Measurements from ENCODE around the gene HTR3E.
A peak's percentile ranks its signal among the peaks of the same experiment; 100 is the strongest.
"Not testable (repeated sequence)": the region's sequence is repeated elsewhere in the genome, so short reads cannot be mapped to it uniquely, and the experiment has no call there.

The HTR3E gene

GRCh38 chr3:184110316-184110725, 13.5 kb downstream of the HTR3E start:
- DNase-seq (ENCODE audit: low read depth, low spot score) = no peak

DNA sequence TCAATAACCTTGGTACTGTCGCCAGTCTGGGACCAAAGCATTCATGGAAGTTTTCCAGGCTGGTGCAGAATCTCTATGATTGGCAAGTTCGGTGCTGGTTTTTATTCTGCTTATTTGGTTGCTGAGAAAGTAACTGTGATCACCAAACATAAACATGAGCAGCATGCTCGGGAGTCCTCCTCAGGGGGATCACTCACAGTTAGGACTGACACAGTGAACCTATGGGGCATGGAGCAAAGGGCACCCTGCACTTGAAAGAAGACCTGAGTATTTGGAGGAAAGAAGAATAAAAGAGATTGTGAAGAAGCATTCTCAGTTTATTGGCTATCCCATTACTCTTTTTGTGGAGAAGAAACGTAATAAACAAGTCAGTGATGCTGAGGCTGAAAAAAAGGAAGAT, 19.2 kb downstream of the HTR3E start:
- no peak for DNase-seq (ENCODE audit: low read depth, low spot score)

DNA sequence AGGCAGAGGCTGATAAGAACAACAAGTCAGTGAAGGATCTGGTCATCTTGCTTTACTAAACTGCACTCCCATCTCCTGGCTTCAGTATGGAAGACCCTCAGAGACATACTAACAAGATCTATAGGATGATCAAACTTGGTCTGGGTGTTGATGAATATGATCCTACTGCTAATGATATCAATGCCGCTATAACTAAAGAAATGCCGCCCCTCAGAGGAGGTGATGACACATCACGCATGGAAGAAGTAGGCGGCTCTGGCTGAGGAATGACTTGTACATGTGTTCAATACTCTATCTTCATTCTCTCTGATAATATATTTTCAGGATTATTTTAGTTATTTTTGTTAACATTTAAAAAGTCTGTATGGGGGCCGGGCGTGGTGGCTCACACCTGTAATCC, 20.8 kb downstream of the HTR3E start:
- no peak for DNase-seq (ENCODE audit: low read depth, low spot score)

DNA sequence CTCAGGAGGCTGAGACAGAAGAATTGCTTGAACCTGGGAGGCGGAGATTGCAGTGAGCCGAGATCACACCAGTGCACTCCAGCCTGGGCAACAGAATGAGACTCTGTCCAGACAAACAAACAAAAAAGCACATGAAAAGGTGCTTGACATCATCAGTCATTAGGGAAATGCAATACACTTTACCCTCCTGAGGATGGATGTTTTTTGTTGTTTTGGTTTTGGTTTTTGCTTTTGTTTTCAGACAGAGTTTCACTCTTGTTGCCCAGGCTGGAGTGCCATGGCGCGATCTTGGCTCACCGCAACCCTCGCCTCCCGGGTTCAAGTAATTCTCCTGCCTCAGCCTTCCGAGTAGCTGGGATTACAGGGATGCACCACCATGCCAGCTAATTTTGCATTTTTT, 24.2 kb downstream of the HTR3E start:
- not testable (repeated sequence) for DNase-seq (ENCODE audit: low read depth, low spot score)

DNA sequence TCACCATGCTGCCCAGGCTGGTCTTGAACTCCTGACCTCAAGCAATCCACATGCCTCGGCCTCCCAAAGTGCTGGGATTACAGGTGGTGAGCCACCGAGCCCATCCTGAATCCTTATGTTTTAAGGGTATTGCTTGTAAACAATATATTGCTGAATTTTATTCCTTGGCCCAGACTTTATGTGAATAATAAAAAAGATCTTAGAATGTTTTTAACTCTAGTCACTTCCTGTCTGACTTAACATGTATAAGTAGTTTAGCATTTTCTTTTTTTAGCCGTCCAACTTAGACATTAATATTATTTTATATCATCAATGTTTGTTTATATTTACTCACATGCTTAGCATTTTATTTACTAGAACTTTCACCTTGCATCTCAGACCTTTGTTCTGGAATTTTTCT, 29.1 kb downstream of the HTR3E start:
- no peak for DNase-seq (ENCODE audit: low read depth, low spot score)

GRCh38 chr3:184129012-184129411, 32.1 kb downstream of the HTR3E start:
- no peak for DNase-seq (ENCODE audit: low read depth, low spot score)

DNA sequence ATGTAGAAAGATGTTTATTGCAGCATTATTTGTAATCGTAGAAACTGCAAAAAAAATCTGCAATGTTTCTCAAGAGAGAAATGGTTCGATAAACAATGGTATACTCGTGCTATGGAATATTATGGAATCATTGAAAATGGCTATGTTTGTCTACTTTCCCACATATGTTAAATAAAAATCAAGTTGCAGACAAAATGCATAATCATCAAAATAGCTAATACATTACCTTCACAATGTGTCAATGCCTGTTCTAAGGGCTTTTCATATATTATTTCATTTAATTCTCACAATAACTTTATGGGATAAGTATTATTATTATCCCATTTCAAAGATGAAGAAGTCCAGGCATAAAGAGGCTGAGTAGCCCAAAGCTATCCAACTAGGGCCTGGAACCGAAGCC, 36.1 kb downstream of the HTR3E start:
- DNase-seq (ENCODE audit: low read depth, low spot score) = no peak

- peak; percentile 75 for DNase-seq (ENCODE audit: low read depth, low spot score)
Observed at GRCh38 chr3:184133840-184134745, 37.2 kb downstream of the HTR3E start.

DNA sequence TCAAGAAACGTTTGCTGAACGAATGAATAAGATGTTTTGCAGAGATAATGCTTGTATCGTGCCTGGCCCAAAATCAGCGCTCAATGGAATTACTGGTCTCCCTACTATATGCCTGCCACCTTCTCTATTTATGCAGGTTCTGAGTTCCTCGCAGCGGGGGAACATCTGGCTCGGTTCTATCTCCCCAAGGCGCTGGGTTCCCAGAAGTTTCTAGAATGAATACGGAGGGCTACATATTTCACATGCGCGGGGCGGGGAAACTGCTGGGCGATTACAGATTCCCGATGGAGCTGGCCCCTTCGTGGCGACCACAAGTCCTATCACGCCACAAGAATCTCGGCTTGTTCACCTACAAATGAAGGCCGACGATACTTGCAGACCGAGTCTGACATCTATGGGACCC, 37.9 kb downstream of the HTR3E start:
- no peak for DNase-seq (ENCODE audit: low read depth, low spot score)

- peak; percentile 85 for DNase-seq (ENCODE audit: low read depth, low spot score)
Observed at GRCh38 chr3:184135149-184135910, 38.5 kb downstream of the HTR3E start, which contains the start of gene EIF2B5. EIF2B5 (plus strand) TSS chr3:184135358; CDS start chr3:184135386, 28 bp downstream.

DNA sequence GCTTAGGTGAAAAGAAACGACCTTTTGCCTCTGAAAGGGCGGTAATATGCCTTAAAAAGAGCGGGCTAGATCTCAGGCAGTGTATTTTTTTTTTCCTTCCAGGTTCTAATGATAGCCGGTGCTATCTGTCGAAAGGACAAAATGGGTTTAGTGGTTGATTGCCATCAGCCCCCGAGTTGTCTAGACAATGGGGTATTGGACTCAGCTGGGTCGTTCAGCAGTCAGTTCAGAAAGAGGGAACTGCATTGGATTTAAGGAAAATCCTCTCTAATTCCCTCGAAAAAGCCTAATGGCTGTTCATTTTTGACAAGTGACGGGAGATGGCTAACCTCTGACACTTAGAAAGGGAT, 39.0 kb downstream of the HTR3E start:
- no peak for DNase-seq (ENCODE audit: low read depth, low spot score)

DNA sequence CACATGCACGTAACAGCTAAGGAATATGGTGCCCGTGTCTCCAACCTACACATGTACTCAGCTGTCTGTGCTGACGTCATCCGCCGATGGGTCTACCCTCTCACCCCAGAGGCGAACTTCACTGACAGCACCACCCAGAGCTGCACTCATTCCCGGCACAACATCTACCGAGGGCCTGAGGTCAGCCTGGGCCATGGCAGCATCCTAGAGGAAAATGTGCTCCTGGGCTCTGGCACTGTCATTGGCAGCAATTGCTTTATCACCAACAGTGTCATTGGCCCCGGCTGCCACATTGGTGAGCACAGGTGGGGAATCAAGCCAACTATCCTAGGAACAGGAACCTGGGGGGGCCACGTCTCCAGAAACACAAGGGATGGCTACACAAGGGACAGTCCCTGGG, 43.6 kb downstream of the HTR3E start:
- DNase-seq (ENCODE audit: low read depth, low spot score) = no peak

- no peak for DNase-seq (ENCODE audit: low read depth, low spot score)
Observed at GRCh38 chr3:184142199-184142598, 45.3 kb downstream of the HTR3E start.

DNA sequence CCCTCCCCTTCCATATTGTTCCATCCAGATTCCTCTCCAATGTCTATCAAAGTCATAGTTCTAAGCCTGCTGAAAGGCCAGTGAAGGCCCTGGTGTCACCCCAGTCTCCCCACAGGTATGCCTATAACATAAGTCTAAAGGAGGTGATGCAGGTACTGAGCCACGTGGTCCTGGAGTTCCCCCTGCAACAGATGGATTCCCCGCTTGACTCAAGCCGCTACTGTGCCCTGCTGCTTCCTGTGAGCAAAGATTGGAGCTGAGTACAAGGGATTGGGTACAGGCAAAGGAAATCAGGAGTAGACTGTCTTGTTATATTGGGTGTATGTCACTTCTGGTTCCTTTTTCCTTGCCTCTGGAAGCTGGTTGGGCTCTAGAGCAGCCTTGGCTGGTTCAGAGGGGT, 46.5 kb downstream of the HTR3E start:
- DNase-seq (ENCODE audit: low read depth, low spot score) = no peak

DNA sequence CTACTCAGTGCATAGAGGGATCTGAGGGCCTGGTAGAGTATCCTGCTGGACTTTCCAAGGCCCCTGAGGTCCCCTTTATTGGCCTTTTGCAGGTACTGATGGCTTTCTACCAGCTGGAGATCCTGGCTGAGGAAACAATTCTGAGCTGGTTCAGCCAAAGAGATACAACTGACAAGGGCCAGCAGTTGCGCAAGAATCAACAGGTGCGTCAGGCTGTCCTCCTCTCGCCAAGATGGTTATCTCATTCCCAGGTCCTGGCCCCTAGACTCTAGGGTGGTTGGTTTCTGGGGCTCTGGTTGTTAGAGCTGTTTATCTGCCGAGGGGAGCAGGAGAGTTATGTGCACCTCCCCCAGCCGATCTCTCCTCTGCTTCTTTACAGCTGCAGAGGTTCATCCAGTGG, 47.6 kb downstream of the HTR3E start:
- no peak for DNase-seq (ENCODE audit: low read depth, low spot score)

- DNase-seq (ENCODE audit: low read depth, low spot score) = no peak
Observed at GRCh38 chr3:184145111-184145524, 48.3 kb downstream of the HTR3E start.

DNA sequence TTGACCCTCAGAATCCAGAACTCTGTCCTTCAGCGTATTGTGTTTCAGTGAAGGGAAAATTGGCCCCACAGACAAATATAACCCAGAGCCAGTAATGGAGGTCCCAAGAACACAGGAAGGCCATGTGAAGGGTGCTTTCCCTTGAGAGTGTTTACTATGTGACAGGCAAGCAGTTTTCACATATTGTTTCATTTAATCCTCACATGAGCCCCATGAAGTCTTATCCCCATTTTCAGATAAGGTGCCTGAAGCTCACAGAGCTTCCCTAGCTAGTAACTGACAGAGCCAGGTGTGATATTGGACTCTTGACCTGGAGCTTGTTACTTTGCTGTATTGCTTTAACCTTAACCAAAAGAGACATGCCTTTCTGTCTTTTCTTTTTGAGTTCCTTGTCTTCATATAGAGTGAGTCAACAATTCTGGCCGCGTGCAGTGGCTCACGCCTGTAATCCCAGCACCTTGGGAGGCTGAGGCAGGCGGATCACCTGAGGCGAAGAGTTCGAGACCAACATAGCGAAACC, 48.9 kb downstream of the HTR3E start:
- no peak for DNase-seq (ENCODE audit: low read depth, low spot score)

- DNase-seq (ENCODE audit: low read depth, low spot score) = no peak
Observed at GRCh38 chr3:184148076-184148475, 51.2 kb downstream of the HTR3E start.

- no peak for DNase-seq (ENCODE audit: low read depth, low spot score)
Observed at GRCh38 chr3:184149123-184149522, 52.3 kb downstream of the HTR3E start.

DNA sequence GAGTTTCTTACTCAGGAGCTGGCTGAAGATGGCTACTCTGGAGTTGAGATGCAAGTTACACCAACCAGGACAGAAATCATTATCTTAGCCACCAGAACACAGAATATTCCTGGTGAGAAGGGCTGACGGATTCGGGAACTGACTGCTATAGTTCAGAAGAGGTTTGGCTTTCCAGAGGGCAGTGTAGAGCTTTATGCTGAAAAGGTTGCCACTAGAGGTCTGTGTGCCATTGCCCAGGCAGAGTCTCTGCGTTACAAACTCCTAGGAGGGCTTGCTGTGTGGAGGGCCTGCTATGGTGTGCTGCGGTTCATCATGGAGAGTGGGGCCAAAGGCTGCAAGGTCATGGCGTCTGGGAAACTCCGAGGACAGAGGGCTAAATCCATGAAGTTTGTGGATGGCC, 52.9 kb downstream of the HTR3E start:
- not testable (repeated sequence) for DNase-seq (ENCODE audit: low read depth, low spot score)

DNA sequence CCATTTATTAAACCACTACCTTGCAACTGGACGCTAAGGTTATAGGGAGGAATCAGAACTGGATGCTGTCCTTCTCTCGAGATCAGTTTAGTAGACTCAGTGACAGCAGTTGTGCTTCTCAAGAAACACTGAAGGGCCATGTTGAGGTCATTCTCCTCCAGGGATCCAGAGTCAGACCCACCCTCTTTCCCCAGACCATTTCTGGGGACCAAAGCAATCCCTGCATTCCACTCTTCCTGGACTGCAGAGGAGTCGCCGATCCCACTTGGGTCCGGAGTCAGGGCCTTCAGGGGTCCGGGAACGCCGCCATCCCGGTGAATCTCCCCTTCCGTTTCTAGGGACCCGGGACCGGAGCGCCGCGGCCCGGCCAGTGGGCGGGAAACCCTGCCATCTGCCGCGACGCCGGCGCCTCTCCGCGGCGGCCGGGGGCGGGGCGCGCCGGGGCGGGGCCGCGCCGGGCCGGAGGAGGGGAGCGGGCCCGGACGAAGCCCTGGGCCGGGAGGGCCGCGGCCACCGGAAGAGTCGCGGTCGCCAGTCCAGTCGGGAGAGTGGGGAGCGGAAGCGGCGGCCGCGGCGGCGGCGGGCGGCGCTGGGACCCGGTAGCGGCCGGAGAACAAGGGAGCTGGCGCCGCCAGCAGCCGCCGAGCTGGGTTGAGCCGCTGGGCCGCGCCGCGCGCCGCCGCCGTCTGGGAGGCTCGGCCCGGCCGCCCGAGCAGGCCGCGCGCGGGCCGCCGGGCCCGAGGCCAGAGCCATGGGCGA, 58.2 kb downstream of the HTR3E start, which contains the start of gene DVL3:
TSS of gene DVL3 (plus strand) at position 493 of the 759 bp plus-strand sequence. CDS start at position 752, 259 bp downstream.
- DNase-seq (ENCODE audit: low read depth, low spot score) = no peak
